Cardiac septum (tissue), 1 donor: ENCODE measurements around the gene FGD1. TPM values are rescaled to one million over a fixed set of nuclear protein-coding genes. Genes with fewer than 3 reads are reported as not detected.

ENCODE experiments used
- DNase-seq: peaks from one replicate; pipeline ENCODE4 v3.0.0-alpha.2; 2020; ENCODE audit warnings: low spot score
- intact Hi-C: fragments of 100-400 bp; cut with DNase I; formaldehyde crosslinking; loops from one replicate; pipeline ENCODE4 v1.14.0; 2022
- total RNA-seq: library from RNA; stranded (reverse); fragmentation: NEBNext Ultra II Directional; extraction: Animal tissue kit (Norgen Biotek cat#: 25700); gene quantifications from one replicate; pipeline ENCODE4 v1.2.1, GENCODE V29; 2021
- donor health status: DM: no; HTN: no; CAD: no.

Gene FGD1
- total RNA-seq, 1 donor from 2014 or later = 8.0 TPM

DNA sequence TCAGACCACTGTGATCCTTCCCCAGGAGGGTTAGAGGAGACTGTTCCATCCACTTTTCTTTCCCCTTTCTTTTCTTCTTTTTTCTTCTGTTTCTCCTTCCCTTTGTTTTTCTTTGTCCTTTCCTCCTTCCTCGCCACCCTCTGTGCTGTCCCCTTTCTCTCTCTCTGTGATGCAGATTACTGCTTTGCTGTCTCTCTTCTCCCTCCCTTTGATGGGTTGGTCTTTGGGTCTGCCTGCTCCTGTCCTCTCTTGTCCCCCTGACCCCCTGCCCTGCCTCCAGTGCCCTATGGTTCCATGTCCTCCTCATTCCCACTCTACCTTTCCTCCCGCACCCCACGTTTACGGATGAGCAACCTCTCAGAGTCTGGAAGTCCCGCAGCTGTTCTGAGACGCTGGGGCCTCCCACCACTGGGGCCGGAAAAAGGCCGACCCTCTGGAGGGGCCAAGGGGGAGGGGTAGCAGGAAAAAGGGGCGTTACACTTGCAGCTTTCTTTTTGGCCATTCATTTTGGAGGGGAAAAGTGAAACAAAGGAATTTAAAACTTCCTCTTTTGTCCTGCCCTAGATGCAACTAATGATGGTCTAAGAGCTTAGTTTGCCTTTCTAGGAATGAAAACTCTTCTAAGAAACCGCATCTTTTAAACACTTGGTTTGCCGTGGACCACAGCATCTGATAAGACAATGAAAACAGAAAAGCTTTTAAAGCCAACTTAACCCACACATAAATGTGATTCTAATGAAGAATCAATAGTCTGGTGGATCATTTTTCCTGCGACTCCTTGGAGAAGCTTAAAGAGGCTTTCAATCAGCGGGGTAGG, 80.3 kb downstream of the FGD1 start:
- DNase-seq = no peak
- intact Hi-C loops = no loop called here

DNA sequence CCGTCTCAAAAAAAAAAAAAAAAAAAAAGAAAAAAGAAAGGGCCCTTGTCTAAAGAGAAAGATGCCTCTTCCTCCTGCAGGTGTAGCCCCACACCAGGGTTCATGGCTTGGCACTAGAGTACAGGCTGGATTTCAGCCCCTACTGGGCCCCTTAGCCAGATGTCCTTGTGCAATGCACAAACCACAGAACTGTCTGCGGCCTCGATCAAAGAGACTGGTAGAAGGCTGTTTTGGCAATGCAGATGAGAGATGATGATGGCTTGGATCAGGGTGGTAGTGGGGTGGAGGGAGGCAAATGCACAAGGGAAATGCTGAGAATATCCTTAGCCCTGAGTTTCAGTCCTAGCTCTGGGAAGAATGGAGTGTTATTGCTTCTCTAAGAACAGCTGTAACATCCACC, 82.3 kb downstream of the FGD1 start:
- intact Hi-C loops = no loop called here
- DNase-seq = no peak

DNA sequence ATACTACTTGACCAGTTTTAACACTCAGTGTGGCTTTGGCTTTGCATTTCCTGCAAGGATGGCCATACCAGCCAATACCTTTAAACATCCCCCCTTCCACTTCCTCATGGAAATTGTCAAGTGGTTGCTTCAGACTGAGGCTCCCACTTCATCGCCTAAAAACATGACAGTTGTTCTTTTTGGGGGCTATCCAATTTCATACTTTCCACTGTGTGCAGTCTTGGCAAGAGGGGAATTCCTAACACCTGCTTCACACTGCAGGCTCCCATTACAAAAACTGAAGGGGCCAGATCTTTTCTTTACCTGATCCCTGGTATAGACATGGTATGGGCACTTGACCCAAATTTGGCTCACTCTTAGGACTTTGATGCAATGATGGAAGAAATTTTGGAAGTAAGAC, 84.3 kb downstream of the FGD1 start:
- intact Hi-C loops = no loop called here
- DNase-seq = no peak

DNA sequence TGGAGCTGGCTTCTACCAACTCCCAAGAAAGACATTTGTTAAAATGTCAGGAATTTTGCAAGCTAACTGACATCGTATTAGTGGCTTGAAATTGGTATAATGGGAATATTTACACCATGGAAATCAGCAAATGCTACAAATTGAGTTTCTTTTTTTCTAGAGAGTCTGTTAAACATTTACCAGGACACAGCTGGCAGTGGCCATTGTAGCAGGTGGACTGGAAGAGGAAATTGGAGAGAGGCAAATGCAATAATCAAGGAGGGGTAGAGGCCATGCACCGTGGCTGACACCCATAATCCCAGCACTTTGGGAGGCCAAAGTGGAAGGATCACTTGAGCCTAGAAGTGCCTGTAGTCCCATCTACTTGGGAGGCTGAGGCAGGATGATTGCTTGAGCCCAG, 88.8 kb downstream of the FGD1 start:
- DNase-seq = no peak
- intact Hi-C loops = no loop called here

DNA sequence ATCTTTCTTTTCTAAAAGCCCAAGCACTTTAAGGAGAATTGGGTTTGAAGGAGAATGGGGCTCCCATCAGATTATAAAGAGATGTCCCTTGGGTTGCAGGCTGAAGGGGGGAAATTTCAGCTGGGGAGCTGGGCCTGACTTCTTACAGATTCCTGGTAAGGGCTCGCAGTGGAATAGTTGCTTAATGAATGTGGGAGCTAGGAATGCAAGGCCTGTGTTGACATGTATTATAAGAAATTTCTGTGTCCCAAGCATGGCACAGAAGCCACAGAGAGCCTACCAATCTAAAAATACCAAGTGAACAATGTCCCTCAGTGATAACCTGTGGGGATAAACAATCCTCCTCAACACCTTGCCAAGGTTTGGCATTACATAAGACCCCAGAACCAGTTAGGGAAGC, 98.9 kb downstream of the FGD1 start:
- no peak for DNase-seq
- intact Hi-C loops = no loop called here

Other genes starting within 250 kb of the FGD1 start
- gene WNK3, start 138.2 kb downstream of the FGD1 start, total RNA-seq = 0.65 TPM
- 37.6 TPM for gene TSR2, start 55.8 kb downstream of the FGD1 start, total RNA-seq
- gene GNL3L, start 34.0 kb upstream of the FGD1 start, total RNA-seq = 35.3 TPM